ENCODE data around the gene CCDC38.

GRCh38 chr12:95882873-95883272, 59.5 kb downstream of the CCDC38 start:
- no peak for TF ChIP-seq CREB1 (IDR thresholded peaks at IDR 0.05)
- no peak for TF ChIP-seq CREB1 (CRISPR knock-in tag; IDR thresholded peaks at IDR 0.05)
- TF ChIP-seq GABPA (tag; conservative IDR thresholded peaks at IDR 0.05; ENCODE audit: low read depth), result no peak
- TF ChIP-seq PRDM10 (IDR thresholded peaks at IDR 0.05; ENCODE audit: partially characterized antibody), result no peak
- no peak for TF ChIP-seq ELK1 (CRISPR knock-in tag; IDR thresholded peaks at IDR 0.05)
- no peak for TF ChIP-seq ATF7 (IDR thresholded peaks at IDR 0.05)
- TF ChIP-seq MLLT1 (IDR thresholded peaks at IDR 0.05), result no peak
- no peak for TF ChIP-seq SP2 (IDR thresholded peaks at IDR 0.05; ENCODE audit: extremely low read depth, low read depth, low read length, poor library complexity, severe bottlenecking)
- no peak for TF ChIP-seq CTCF (IDR thresholded peaks at IDR 0.05 in 2 of 3, conservative IDR thresholded peaks at IDR 0.05 in 1 of 3; ENCODE audit: insufficient read depth in 2 of 3, low read depth in 1 of 3, low read length in 3 of 3)
- no peak for TF ChIP-seq SETDB1 (IDR thresholded peaks at IDR 0.05; ENCODE audit: low read length)
- TF ChIP-seq FOXK2 (conservative IDR thresholded peaks at IDR 0.05 in 1 of 2, IDR thresholded peaks at IDR 0.05 in 1 of 2; ENCODE audit: low read depth in 2 of 2), result no peak
- no peak for TF ChIP-seq MYC (IDR thresholded peaks at IDR 0.05; ENCODE audit: low read depth, low read length)
- TF ChIP-seq MYC (CRISPR knock-in tag; IDR thresholded peaks at IDR 0.05; ENCODE audit: borderline replicate concordance, low read depth), result no peak
- TF ChIP-seq TBP (optimal IDR thresholded peaks at IDR 0.05; ENCODE audit: low read depth, low read length), result no peak
